Activated B cell treated with CpG ODN at 0.5 μM for 24 hours (primary cell): Measurements from ENCODE around the gene DAP. TPM values are rescaled to one million over a fixed set of nuclear protein-coding genes. Genes with fewer than 3 reads are reported as not detected.

Experiments
- ATAC-seq: fragments of 200-7000 bp; cut with Tn5 transposase; one replicate; pipeline ENCODE4 v1.10.0; 2021; ENCODE audit warnings: low read depth, mild to moderate bottlenecking, moderate library complexity
- CTCF ChIA-PET: fragments of 350-600 bp; sonication (Branson Sonifier 250); formaldehyde crosslinking; loops from one replicate; lab custom pipeline; 2021; ENCODE audit warnings: antibody characterized with exemption; lab: Charles Lee
- POLR2A ChIA-PET: fragments of 350-600 bp; sonication (Branson Sonifier 250); formaldehyde crosslinking; loops from one replicate; lab custom pipeline; 2021; ENCODE audit warnings: antibody characterized with exemption; lab: Charles Lee
- DNase-seq: peaks from one replicate; pipeline ENCODE4 v3.0.0; 2022
- H3K27ac Mint-ChIP-seq: one replicate; pipeline ENCODE4 v1.8.0; 2020; ENCODE audit warnings: mixed read lengths
- H3K27me3 Mint-ChIP-seq: one replicate; pipeline ENCODE4 v1.8.0; 2021; ENCODE audit warnings: mixed read lengths
- H3K36me3 Mint-ChIP-seq: one replicate; pipeline ENCODE4 v1.8.0; 2021; ENCODE audit warnings: low read depth, mixed read lengths
- H3K4me1 Mint-ChIP-seq: one replicate; pipeline ENCODE4 v1.8.0; 2021; ENCODE audit warnings: mixed read lengths
- H3K4me3 Mint-ChIP-seq: one replicate; pipeline ENCODE4 v1.8.0; 2020; ENCODE audit warnings: mild to moderate bottlenecking, mixed read lengths
- H3K9me3 Mint-ChIP-seq: one replicate; pipeline ENCODE4 v1.8.0; 2020; ENCODE audit warnings: mixed read lengths
- intact Hi-C: fragments of 100-400 bp; cut with micrococcal nuclease; formaldehyde crosslinking; loops from one replicate; pipeline ENCODE4 v1.15.1; 2024
- total RNA-seq: library from RNA; stranded (reverse); gene quantifications from 2 replicates; pipeline ENCODE4 v1.2.3, GENCODE V29; 2022
- TF ChIP-seq, protein P1 (sequence below): fragments of 200-600 bp; IDR thresholded peaks from one replicate; pipeline ENCODE4 v1.8.0; 2022; ENCODE audit warnings: antibody characterized with exemption, mild to moderate bottlenecking

DAP gene
- total RNA-seq, 1 donor from 2014 or later = 51.3 TPM

DNA sequence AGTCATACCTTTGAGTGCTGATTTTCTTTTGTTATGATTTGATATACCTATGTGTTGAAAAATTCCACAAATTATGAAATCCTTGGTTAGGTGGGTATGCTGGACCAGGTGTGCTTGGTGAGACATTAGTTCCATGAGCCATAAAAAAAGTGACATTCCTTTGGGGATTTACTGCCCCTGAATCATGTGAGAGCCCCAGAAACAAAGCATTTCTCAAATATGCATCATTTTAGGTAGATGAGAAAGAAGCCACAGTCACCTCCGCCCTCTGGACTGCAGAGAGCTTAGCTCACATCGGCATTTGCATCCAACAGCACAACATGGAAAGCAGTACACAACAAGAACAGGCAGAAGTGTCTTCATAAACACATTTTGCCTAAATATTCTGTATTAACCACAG is 55.3 kb downstream of the DAP start:
- Mint-ChIP-seq H3K36me3 (peaks cover 18% of the 10 kb centered on the region), H3K27me3 (no peaks in the 10 kb centered on the region), H3K9me3 (no peaks in the 10 kb centered on the region), H3K4me3 (no peak overlapping the region), H3K27ac (no peak overlapping the region), H3K4me1 (peaks cover 38% of the 10 kb centered on the region)
- ChIA-PET POLR2A (no interaction called here), CTCF (no interaction called here)
- intact Hi-C loops = no loop called here
- no peak for DNase-seq
- ATAC-seq = no peak
- TF ChIP-seq, protein P1, sequence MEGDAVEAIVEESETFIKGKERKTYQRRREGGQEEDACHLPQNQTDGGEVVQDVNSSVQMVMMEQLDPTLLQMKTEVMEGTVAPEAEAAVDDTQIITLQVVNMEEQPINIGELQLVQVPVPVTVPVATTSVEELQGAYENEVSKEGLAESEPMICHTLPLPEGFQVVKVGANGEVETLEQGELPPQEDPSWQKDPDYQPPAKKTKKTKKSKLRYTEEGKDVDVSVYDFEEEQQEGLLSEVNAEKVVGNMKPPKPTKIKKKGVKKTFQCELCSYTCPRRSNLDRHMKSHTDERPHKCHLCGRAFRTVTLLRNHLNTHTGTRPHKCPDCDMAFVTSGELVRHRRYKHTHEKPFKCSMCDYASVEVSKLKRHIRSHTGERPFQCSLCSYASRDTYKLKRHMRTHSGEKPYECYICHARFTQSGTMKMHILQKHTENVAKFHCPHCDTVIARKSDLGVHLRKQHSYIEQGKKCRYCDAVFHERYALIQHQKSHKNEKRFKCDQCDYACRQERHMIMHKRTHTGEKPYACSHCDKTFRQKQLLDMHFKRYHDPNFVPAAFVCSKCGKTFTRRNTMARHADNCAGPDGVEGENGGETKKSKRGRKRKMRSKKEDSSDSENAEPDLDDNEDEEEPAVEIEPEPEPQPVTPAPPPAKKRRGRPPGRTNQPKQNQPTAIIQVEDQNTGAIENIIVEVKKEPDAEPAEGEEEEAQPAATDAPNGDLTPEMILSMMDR = no peak

DNA sequence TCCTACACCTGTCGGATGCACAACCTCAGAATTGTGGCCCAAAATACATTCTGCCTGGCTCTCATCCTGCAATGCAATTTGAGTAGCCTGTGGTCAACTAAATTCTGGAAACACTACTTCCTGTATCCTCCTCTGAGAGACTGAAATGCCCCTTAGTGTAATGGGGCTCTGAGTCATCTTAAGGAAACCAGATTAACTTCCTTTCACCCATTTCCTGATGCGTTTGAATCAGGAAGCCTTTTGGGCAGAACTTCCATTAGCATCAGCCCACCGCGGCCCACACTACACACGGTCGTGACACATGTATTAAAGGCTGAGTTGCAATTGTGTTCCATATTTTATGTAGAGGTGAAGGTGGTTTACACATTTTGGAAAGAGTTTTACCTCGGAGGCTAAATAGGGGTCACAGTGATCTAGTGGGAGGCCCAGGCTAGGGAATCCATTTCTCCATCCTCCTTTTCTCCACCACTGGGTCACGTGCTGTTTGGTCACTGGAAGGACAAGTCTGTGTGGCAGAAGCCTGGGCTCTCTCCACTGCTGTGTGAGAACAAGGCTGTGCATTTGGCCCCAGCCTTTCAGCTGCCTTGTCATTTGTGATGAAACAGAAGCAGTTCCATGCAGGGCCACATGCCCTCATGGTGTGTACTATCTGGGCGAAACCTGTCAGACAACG is 55.9 kb downstream of the DAP start:
- peaks cover 14% of the 10 kb centered on the region for H3K36me3 Mint-ChIP-seq
- H3K4me1 Mint-ChIP-seq = peaks cover 45% of the 10 kb centered on the region
- ChIA-PET CTCF (no interaction called here), POLR2A (interaction anchor here (0.5 kb wide), 1 partner anchor 9 kb away, joined by 3 read pairs; no protein-coding TSS in a partner anchor)
- TF ChIP-seq, protein P1 = no peak
- DNase-seq (no peak), ATAC-seq (no peak)
- no peak overlapping the region for H3K4me3 Mint-ChIP-seq
- H3K27me3 Mint-ChIP-seq = no peaks in the 10 kb centered on the region
- no peaks in the 10 kb centered on the region for H3K9me3 Mint-ChIP-seq
- no peak overlapping the region for H3K27ac Mint-ChIP-seq
- intact Hi-C loops = loop anchor here (5.0 kb wide), 1 partner anchor 143 kb away; the partner anchor contains the start of gene ANKRD33B

DNA sequence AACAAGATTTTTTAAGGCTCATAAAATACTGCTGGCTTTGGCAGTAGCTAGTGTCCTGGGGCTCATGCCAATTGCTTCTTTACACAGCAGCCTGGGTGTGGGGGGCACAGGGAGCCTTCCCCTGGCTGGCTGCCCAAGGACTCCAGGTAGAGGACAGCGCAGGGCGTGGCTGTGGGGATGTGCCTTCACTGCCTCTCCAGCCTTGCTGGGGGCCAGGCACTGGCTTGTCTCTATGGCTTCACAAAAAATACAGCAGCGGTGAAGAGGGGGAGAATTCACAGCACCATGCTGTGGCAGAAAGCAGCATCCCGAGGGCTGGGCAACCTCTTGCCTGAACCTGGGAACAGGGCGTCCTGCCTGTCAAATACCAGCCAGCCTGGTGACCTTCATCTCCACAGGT is 57.4 kb downstream of the DAP start:
- TF ChIP-seq, protein P1 = no peak
- Mint-ChIP-seq H3K27ac (no peak overlapping the region), H3K4me1 (peaks cover 59% of the 10 kb centered on the region)

DNA sequence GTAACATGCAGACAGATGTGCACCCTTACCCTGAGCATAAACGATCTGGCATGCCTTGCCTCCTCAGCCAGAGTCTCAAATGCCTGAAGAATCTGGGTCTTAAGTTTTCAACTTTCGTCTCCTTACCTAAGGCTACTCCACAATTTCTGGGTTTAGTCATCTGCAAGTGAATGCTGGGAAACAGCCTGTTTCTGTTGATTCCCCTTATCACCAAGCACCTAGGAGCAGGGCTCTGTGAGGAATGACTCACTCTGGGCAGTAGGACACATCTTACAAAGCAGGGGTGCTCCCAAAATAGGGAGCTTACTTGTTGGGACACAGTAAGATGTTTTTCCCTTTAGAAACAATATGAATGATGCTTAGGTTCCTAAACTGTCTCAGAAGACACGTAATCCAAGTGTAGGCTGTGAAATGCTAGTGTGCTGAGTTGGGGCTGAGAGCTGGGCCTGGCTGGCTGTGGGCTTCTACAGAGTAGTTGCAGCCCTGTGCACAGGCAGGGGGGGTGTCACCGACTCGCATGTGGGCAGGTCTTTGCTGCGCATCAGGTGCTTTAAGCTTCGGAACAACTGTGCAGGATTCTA is 58.0 kb downstream of the DAP start:
- peaks cover 9% of the 10 kb centered on the region for H3K36me3 Mint-ChIP-seq
- no peaks in the 10 kb centered on the region for H3K9me3 Mint-ChIP-seq
- ChIA-PET CTCF (interaction anchor here (1.0 to 2.1 kb wide), 10 partner anchors 13 to 1321 kb away, joined by 3 to 8 read pairs (median 4); no protein-coding TSS in a partner anchor), POLR2A (interaction anchor here (0.6 kb wide), 1 partner anchor 59 kb away, joined by 3 read pairs; no protein-coding TSS in a partner anchor)
- TF ChIP-seq, protein P1 = no peak
- DNase-seq (no peak), ATAC-seq (no peak)
- H3K27me3 Mint-ChIP-seq = no peaks in the 10 kb centered on the region
- intact Hi-C loops = loop anchor here (5.0 kb wide), 1 partner anchor 141 kb away; the partner anchor contains the start of gene ANKRD33B
- peaks cover 61% of the 10 kb centered on the region for H3K4me1 Mint-ChIP-seq
- H3K4me3 Mint-ChIP-seq = no peak overlapping the region
- H3K27ac Mint-ChIP-seq = no peak overlapping the region

More for the DNA sequence above, 57.4 kb downstream of the DAP start:
- no peak for ATAC-seq
- POLR2A ChIA-PET = interaction anchor here (0.6 kb wide), 1 partner anchor 60 kb away, joined by 3 read pairs; no protein-coding TSS in a partner anchor
- CTCF ChIA-PET = interaction anchor here (1.3 to 2.1 kb wide), 2 partner anchors 29 to 1320 kb away, joined by 3 to 8 read pairs; no protein-coding TSS in a partner anchor
- DNase-seq = no peak
- H3K36me3 Mint-ChIP-seq = peaks cover 9% of the 10 kb centered on the region
- H3K4me3 Mint-ChIP-seq = no peak overlapping the region
- H3K27me3 Mint-ChIP-seq = no peaks in the 10 kb centered on the region
- intact Hi-C loops = loop anchor here (5.0 kb wide), 1 partner anchor 141 kb away; the partner anchor contains the start of gene ANKRD33B
- no peaks in the 10 kb centered on the region for H3K9me3 Mint-ChIP-seq
